GM11168 (cell line): ENCODE measurements around the gene CWC15.
"Not testable (repeated sequence)": the region's sequence is repeated elsewhere in the genome, so short reads cannot be mapped to it uniquely, and the experiment has no call there.

Source experiments
- in situ Hi-C: fragments of 300-500 bp; cut with MboI; formaldehyde crosslinking; loops from one replicate; pipeline ENCODE4 v1.12.0; 2022; ENCODE audit warnings: low sequenced_read_pairs; ENCODE audit not compliant: unreplicated experiment

CWC15 gene

DNA sequence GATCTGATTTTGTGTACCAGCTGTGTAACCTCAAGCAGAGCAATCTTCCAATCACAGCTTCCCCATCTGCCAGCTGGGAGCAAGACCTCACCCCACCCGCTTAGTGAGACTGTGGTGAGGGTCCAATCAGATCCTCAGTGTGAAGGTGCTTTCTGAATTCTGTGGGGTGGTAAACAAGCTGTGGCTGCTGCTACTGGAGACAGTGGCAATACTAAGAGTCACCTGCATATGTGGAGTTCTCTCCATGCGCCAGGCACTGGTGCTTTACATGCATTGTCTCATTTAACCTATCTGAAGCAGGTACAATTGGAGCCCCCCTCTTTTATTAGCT, 50.4 kb downstream of the CWC15 start:
- in situ Hi-C loops, result no loop called here

DNA sequence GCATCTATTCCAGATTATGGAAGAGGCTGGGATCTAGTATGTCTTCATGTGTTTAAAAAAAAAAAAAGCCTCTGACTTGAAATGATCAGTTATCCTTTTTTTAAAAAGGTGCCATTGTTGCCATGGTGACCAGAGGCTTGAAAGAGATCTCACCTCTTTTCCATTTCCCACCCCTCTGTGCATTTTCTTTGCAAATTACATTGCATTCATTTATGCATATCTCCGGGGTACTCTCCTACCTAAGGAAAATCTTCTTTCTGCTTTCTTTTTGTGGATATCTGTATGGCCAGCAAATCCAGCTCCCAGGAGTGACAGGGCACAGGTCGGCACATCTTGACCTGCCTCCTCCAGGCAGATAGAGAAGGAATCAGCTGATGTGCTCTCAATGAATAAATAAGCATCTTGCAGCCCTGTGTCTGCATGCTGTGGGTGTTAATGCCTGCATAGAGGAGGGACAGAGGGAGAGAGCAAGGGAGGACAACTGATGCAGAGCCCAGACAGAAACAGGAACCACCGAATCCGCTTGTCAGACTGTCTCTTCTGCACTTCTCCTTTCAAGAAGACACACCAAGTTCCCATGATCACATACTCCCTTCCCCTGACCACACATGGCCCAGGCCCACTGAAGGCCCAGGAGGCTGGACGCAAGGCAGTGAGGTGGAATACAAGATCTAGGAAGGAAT, 50.9 kb downstream of the CWC15 start:
- in situ Hi-C loops, result no loop called here

DNA sequence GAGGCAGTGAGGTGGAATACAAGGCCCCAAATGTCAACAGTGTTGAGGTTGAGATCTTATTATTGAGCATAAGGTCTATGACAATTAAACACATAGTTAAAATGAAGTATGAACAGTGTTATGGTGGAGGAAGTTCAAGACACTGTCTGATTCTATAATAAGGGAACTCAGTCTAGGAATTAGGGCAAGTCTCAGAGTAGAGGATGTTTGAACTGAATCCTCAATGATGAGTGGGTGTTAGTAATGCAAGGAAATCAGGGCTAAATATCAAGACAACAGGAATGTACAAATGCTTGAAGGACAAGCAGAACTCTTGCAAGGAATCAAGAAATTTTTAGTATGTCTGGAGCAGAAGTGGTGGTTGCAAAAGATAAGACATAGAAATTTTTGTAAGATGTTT, 53.0 kb downstream of the CWC15 start:
- in situ Hi-C loops, result no loop called here

DNA sequence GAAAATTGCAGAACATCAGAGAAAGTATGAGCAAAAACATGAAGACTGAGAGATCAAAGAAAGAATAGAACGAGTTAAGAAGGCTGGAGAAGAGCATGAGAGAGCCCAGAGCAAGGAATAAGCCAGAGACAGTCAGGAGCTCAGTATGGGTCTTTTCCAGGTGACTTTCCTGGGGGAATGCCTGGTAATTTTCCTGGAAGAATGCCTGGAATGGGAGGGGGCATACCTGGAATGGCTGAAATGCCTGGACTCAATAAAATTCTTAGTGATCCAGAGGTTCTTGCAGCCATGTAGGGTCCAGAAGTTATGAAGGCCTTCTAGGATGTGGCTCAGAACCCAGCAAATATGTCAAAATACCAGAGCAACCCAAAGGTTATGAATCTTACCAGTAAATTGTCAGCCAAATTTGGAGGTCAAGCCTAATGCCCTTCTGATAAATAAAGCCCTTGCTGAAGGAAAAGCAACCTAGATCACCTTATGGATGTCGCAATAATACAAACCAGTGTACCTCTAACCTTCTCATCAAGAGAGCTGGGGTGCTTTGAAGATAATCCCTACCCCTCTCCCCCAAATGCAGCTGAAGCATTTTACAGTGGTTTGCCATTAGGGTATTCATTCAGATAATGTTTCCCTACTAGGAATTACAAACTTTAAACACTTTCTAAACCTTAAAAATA, 59.5 kb downstream of the CWC15 start:
- in situ Hi-C loops, result not testable (repeated sequence)

DNA sequence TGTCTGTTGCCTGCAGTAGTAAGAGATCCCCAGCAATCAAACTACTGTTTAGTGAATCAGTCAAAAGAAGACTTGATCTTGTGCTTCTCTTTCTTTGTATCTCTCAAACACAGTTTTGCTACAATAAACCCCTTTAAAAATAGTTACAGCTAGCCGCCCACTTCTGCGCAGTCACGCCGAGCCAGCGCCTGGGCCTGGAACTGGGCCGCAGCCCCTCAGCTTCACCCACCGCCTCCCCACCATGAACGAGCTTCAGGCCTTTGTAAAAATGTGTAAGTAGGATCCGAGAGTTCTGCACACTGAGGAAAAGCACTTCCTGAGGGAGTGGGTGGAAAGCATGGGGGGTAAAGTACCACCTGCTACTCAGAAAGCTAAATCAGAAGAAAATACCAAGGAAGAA, 60.5 kb downstream of the CWC15 start:
- in situ Hi-C loops, result no loop called here
